Testis (tissue), 3 donors: ENCODE results near the gene GUCA1A. TPM values are rescaled to one million over a fixed set of nuclear protein-coding genes. Genes with fewer than 3 reads are reported as not detected.

Experiments used
- DNase-seq: peaks from one replicate; pipeline ENCODE4 v3.0.0-alpha.2; 2019
- H3K27ac ChIP-seq, 2 donors: fragments of 200-600 bp; sonication (generic); one replicate each; pipeline ENCODE4 v1.5.1; 2019
- H3K27me3 ChIP-seq: fragments of 200-600 bp; sonication (generic); one replicate; pipeline ENCODE4 v1.5.1; 2019
- H3K36me3 ChIP-seq: fragments of 200-600 bp; sonication (generic); one replicate; pipeline ENCODE4 v1.5.1; 2017; ENCODE audit warnings: low read depth; ENCODE audit errors: missing control alignments
- H3K4me1 ChIP-seq: fragments of 200-600 bp; sonication (generic); one replicate; pipeline ENCODE4 v1.5.1; 2019
- H3K4me3 ChIP-seq, 2 donors: fragments of 200-600 bp; sonication (generic); one replicate each; pipeline ENCODE4 v1.5.1; 2017 to 2019
- H3K9me3 ChIP-seq: fragments of 200-600 bp; sonication (generic); one replicate; pipeline ENCODE4 v1.5.1; 2017
- POLR2A ChIP-seq: fragments of 450-650 bp; IDR thresholded peaks from one replicate; pipeline ENCODE4 v1.6.1; 2017; ENCODE audit warnings: antibody characterized with exemption, mild to moderate bottlenecking, moderate library complexity
- WGBS, 2 donors: methylation state at CpG; one replicate each; pipeline ENCODE4 v1.1.5; 2018; 5-methylcytosine and 5-hydroxymethylcytosine counted together
- intact Hi-C: fragments of 100-400 bp; cut with DNase I; formaldehyde crosslinking; loops from one replicate; pipeline ENCODE4 v1.15.1; 2023; ENCODE audit warnings: low total_unique reads
- polyA plus RNA-seq: library from polyadenylated mRNA; stranded (reverse); fragments of 350-450 nt; fragmentation: Illumina TruSeq; extraction: RNeasy Lipid Tissue Mini Kit (QIAGEN cat#74804); gene quantifications from one replicate; pipeline ENCODE4 v1.2.3, GENCODE V29; 2014; ENCODE audit warnings: low read depth, low replicate concordance; ENCODE audit not compliant: insufficient read depth
- total RNA-seq, 2 donors: library from RNA; depleted of rRNA; stranded (reverse); fragments of >200 nt; gene quantifications; one replicate each; pipeline ENCODE4 v1.2.3, GENCODE V29; 2016
- TF ChIP-seq, protein P1 (sequence below), 3 experiments: fragments of 450-650 bp in 2 of 3; fragments of 200-600 bp in 1 of 3; sonication (generic) in 1 of 3; IDR thresholded peaks; one replicate each; pipeline ENCODE4 v1.5.1; 2016 to 2019; ENCODE audit warnings: antibody characterized with exemption in 3 of 3, mild to moderate bottlenecking in 2 of 3, moderate library complexity in 1 of 3

GUCA1A gene
- total and polyA plus RNA-seq, 3 donors from 2014 or later = 6.7 to 47.0 (median 44.2) TPM

DNA sequence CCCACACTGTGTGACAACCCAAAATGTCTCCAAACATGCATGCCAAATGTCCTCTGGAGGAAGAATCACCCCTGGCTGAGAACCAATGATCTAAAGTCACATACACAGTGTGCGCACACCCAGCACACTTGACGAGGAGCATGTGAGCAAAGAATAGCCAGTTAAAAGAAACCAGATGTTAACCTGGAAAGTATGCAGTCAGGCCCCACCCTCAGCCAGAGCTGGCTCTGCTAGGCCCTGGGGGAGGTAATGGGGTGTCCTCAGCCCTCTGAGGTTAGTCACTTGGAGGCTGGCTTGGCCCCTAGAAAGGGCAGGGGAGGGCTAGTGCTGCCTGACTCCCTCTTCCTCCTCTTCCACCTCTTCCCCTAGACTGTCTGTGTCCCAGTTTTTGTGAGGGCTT is 15.2 kb upstream of the GUCA1A start:
- Histone ChIP-seq H3K27ac (no peak overlapping the region), H3K4me1 (no peaks in the 10 kb centered on the region), H3K36me3 (no peaks in the 10 kb centered on the region), H3K9me3 (no peaks in the 10 kb centered on the region), H3K27me3 (no peaks in the 10 kb centered on the region), H3K4me3 (no peak overlapping the region)
- intact Hi-C loops = no loop called here
- TF ChIP-seq, protein P1, sequence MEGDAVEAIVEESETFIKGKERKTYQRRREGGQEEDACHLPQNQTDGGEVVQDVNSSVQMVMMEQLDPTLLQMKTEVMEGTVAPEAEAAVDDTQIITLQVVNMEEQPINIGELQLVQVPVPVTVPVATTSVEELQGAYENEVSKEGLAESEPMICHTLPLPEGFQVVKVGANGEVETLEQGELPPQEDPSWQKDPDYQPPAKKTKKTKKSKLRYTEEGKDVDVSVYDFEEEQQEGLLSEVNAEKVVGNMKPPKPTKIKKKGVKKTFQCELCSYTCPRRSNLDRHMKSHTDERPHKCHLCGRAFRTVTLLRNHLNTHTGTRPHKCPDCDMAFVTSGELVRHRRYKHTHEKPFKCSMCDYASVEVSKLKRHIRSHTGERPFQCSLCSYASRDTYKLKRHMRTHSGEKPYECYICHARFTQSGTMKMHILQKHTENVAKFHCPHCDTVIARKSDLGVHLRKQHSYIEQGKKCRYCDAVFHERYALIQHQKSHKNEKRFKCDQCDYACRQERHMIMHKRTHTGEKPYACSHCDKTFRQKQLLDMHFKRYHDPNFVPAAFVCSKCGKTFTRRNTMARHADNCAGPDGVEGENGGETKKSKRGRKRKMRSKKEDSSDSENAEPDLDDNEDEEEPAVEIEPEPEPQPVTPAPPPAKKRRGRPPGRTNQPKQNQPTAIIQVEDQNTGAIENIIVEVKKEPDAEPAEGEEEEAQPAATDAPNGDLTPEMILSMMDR (IDR thresholded peaks at IDR 0.05) = no peak
- no peak for TF ChIP-seq POLR2A
- DNase-seq = no peak
- WGBS, 2 donors = 70 to 73% methylated on average over 2 of the region's 2 CpGs

DNA sequence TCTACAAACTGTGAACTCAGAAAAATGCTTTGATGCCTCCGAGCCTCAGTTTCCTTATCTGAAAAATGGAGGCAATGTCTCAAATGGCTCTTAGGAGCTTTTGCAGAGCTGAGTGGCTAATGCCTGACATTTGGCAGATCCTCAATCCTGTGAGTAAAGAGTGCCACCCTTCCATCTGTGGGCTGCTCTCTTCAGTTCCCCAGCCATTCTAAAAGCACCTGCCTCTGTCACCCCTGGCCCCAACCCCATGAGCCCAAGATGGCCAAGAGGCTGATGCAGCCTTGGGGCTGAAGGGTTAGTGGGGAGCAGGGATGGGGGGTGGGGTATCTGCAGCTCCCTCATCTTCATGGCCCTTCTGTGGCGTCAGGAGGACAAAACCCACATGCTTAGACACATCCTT is 14.5 kb upstream of the GUCA1A start:
- intact Hi-C loops = no loop called here
- no peak overlapping the region for H3K27ac ChIP-seq
- 94 to 96% methylated on average over 2 of the region's 2 CpGs for WGBS, 2 donors
- no peak overlapping the region for H3K4me3 ChIP-seq
- TF ChIP-seq, protein P1 (IDR thresholded peaks at IDR 0.05) = no peak
- no peak for TF ChIP-seq POLR2A
- no peaks in the 10 kb centered on the region for H3K27me3 ChIP-seq
- H3K4me1 ChIP-seq = no peaks in the 10 kb centered on the region
- no peaks in the 10 kb centered on the region for H3K9me3 ChIP-seq
- H3K36me3 ChIP-seq = no peaks in the 10 kb centered on the region
- no peak for DNase-seq

DNA sequence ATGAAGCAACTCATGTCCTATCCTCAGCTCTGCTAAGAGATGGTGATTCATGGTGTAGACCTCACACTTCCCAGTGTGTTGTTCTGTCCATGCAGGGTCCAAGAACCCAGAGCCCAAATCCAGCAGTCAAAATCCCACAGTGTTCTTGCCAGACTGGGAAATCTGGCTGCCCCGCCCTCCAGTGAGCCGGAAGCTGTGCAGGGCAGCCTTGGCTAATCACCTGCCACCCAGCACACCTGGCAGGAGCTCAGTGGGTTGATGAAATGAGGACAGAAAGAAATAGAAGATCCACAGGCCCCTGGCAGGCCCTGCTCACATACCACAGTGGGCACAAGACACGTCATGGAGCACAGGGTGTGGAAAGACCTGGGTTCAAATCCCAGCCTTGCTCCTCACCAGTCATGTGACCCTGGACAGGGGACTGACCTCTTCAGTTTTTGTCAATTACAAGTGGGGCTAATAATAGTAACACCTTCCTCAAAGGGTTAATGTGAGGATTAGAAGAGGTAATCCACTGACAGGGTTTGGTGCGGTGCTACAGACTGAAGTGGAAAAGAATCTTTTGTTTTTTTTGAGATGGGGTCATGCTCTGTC is 13.6 kb upstream of the GUCA1A start:
- H3K9me3 ChIP-seq = no peaks in the 10 kb centered on the region
- H3K4me3 ChIP-seq = no peak overlapping the region
- no peaks in the 10 kb centered on the region for H3K36me3 ChIP-seq
- 45 to 94% methylated on average over 2 to 4 of the region's 4 CpGs for WGBS, 2 donors
- H3K27me3 ChIP-seq = no peaks in the 10 kb centered on the region
- TF ChIP-seq POLR2A = no peak
- TF ChIP-seq, protein P1 (IDR thresholded peaks at IDR 0.05) = no peak
- no peaks in the 10 kb centered on the region for H3K4me1 ChIP-seq
- DNase-seq = no peak
- no peak overlapping the region for H3K27ac ChIP-seq
- intact Hi-C loops = no loop called here

DNA sequence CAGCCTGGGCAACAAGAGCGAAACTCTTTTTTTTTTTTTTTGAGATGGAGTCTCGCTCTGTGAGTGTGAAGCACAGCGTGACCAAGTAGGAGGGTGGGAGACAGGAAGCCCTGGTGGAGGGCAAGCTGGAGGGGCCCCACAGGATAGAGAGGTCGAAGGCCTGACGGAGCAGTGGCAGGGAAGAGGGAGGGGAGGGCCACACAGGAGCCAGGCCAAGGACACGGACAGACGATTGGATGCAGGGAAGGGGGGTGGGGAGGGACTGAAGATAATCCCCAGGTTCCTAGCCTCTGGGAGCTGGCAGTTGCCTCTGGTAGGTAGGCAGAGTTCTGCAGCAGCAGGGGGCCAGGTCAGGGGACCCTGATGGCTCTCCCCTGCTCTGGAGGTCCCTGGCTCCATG is 10.8 kb upstream of the GUCA1A start:
- no peak overlapping the region for H3K27ac ChIP-seq
- H3K27me3 ChIP-seq = no peaks in the 10 kb centered on the region
- no peaks in the 10 kb centered on the region for H3K4me1 ChIP-seq
- intact Hi-C loops = no loop called here
- no peak for TF ChIP-seq POLR2A
- TF ChIP-seq, protein P1 (IDR thresholded peaks at IDR 0.05) = no peak
- no peaks in the 10 kb centered on the region for H3K36me3 ChIP-seq
- H3K9me3 ChIP-seq = no peaks in the 10 kb centered on the region
- WGBS, 2 donors = 48 to 73% methylated on average over 7 of the region's 7 CpGs
- no peak for DNase-seq
- no peak overlapping the region for H3K4me3 ChIP-seq

DNA sequence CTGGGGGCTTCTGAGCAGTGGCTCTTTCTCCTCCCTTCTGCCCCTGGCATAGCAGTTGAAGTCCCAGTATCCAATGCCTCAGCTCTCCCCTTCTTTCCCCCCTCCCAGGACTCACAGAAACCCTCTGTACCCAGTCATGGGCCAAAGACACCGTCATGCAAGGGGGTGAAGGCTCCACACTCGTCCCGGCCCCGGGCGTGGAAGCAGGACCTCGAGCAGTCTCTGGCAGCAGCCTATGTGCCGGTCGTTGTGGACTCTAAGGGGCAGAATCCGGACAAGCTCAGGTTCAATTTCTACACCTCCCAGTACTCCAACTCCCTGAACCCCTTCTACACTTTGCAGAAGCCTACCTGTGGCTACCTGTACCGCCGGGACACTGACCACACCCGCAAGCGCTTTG is 10.4 kb upstream of the GUCA1A start:
- intact Hi-C loops = no loop called here
- Histone ChIP-seq H3K9me3 (no peaks in the 10 kb centered on the region), H3K36me3 (no peaks in the 10 kb centered on the region), H3K4me1 (no peaks in the 10 kb centered on the region), H3K27ac (no peak overlapping the region), H3K27me3 (no peaks in the 10 kb centered on the region), H3K4me3 (no peak overlapping the region)
- 85 to 86% methylated on average over 9 to 13 of the region's 13 CpGs for WGBS, 2 donors
- TF ChIP-seq, protein P1 (IDR thresholded peaks at IDR 0.05) = no peak
- TF ChIP-seq POLR2A = no peak
- no peak for DNase-seq
